Panc1 (cell line): ENCODE measurements around the gene INSL4. TPM values are rescaled to one million over a fixed set of nuclear protein-coding genes. Genes with fewer than 3 reads are reported as not detected.

ENCODE experiments used
- ATAC-seq: fragments of 200-7000 bp; cut with Tn5 transposase; 2 replicates; pipeline ENCODE4 v1.9.1; 2020; ENCODE audit warnings: mild to moderate bottlenecking, moderate library complexity
- BruUV-seq: library from RNA; stranded (reverse); fragments of 400-500 nt; replicated peaks from 2 replicates; lab custom pipeline; 2021; lab: Mats Ljungman, UMichigan
- CTCF ChIA-PET: fragments of 300-600 bp; sonication (Branson Sonifier 250); formaldehyde crosslinking; loops from one replicate; lab custom pipeline; 2022; ENCODE audit warnings: antibody characterized with exemption; lab: Charles Lee
- POLR2A ChIA-PET: fragments of 300-600 bp; sonication (Branson Sonifier 250); formaldehyde crosslinking; loops from one replicate; lab custom pipeline; 2022; ENCODE audit warnings: antibody characterized with exemption; lab: Charles Lee
- DNase-seq: peaks from one replicate; pipeline ENCODE4 v3.0.0-alpha.2; 2010; ENCODE audit warnings: low read depth, low spot score
- H3K27ac ChIP-seq: 2 replicates; pipeline ENCODE4 v1.5.1; 2011; ENCODE audit warnings: mild to moderate bottlenecking, low read length, inconsistent platforms
- H3K27me3 ChIP-seq: fragments of 200-500 bp; sonication (Bioruptor generic); 2 replicates; pipeline ENCODE4 v1.6.0; 2014; ENCODE audit warnings: low read length, inconsistent platforms; ENCODE audit not compliant: control insufficient read depth, insufficient read depth
- H3K36me3 ChIP-seq: fragments of 200-500 bp; sonication (Bioruptor generic); 2 replicates; pipeline ENCODE4 v1.5.1; 2014; ENCODE audit warnings: inconsistent platforms, mild to moderate bottlenecking, low read length, moderate library complexity; ENCODE audit not compliant: control insufficient read depth, insufficient read depth
- H3K4me1 ChIP-seq: 2 replicates; pipeline ENCODE4 v1.5.1; 2011; ENCODE audit warnings: inconsistent platforms, mild to moderate bottlenecking, low read length, moderate library complexity; ENCODE audit not compliant: control insufficient read depth, insufficient read depth
- H3K4me3 ChIP-seq, 2 experiments: 2 replicates each; pipeline ENCODE4 v1.5.1; 2011 to 2012; ENCODE audit warnings: low read depth in 2 of 2, low read length in 2 of 2, mild to moderate bottlenecking in 2 of 2, inconsistent platforms in 1 of 2, moderate library complexity in 1 of 2
- H3K9me3 ChIP-seq: fragments of 200-500 bp; sonication (Bioruptor generic); 2 replicates; pipeline ENCODE4 v1.5.1; 2014; ENCODE audit warnings: low read depth, mild to moderate bottlenecking, inconsistent platforms, low read length, moderate library complexity; ENCODE audit not compliant: control insufficient read depth, insufficient read depth
- POLR2AphosphoS5 ChIP-seq: IDR thresholded peaks from 2 replicates; pipeline ENCODE4 v1.6.1; 2012; ENCODE audit warnings: mild to moderate bottlenecking, low read depth, low read length, moderate library complexity
- SIN3A ChIP-seq: IDR thresholded peaks from 2 replicates; pipeline ENCODE4 v1.6.1; 2012; ENCODE audit warnings: low read depth, mild to moderate bottlenecking, low read length, moderate library complexity, borderline replicate concordance; ENCODE audit not compliant: insufficient read depth
- TCF7L2 ChIP-seq: IDR thresholded peaks from 2 replicates; pipeline ENCODE4 v1.6.1; 2011; ENCODE audit warnings: mild to moderate bottlenecking, low read depth, low read length, inconsistent platforms
- in situ Hi-C: cut with HindIII; loops from 2 replicates; pipeline ENCODE4 v1.10.0; 2016; ENCODE audit warnings: low sequenced_read_pairs, low pct_unique_long_range_greater_than_20kb
- intact Hi-C: fragments of 100-400 bp; cut with micrococcal nuclease; formaldehyde crosslinking; loops from one replicate; pipeline ENCODE4 v1.10.0; 2022; ENCODE audit not compliant: unreplicated experiment
- total RNA-seq: library from RNA; stranded (reverse); gene quantifications from one replicate; pipeline ENCODE4 v1.2.1, GENCODE V29; 2021; ENCODE audit not compliant: unreplicated experiment
- TF ChIP-seq, protein P1 (sequence below): fragments of 450-650 bp; IDR thresholded peaks from 2 replicates; pipeline ENCODE4 v1.5.1; 2017; ENCODE audit warnings: mild to moderate bottlenecking
- TF ChIP-seq, protein P2 (sequence below), 2 experiments: IDR thresholded peaks; 2 replicates each; pipeline ENCODE4 v1.6.1; 2011 to 2012; ENCODE audit warnings: low read depth in 2 of 2, control low read depth in 1 of 2, low read length in 1 of 2, mild to moderate bottlenecking in 1 of 2, moderate library complexity in 1 of 2; ENCODE audit not compliant: insufficient read depth in 1 of 2

Gene INSL4
- total RNA-seq, 1 experiment from 2014 or later: not detected

DNA sequence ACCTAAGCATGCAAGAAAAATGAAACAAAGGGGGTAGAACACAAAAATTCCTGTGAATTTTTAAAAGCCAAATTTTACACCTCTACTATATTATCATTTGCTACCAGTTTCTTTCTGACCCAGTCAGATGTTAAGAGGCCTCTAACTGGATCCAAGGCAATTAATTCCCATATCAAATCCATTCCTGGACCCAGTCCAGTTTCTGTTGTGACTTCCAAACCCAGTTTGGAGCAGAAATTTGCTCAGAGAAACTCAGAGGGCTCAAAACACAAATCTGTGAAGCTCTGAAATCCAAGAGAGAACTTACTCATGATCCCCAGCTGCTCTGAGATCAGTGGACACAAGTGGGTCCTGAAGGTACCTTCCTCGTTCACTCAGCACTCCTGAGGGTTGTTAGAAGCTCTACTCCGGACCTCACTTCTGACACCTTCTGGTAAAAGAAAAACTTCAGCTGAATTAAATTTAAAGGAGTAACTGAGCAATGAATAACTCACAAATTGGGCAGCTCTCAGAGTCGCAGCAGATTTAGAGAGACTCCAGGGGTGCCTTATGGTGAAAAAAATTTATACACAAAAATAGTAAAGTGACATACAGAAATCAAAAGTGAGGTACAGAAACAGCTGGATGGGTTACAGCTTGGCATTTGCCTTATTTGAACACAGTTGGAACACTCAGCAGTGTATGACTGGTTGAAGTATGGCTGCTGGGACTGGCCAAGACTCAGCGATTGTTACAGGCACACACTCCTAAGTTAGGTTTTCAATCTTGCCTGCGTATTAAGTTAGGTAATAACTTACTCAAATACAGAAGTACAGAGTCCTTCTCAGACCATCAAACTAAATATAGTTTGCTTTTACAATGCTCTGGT lies 32.4 kb downstream of the INSL4 start:
- in situ Hi-C loops: no loop called here
- ATAC-seq (no peak), DNase-seq (no peak)
- Histone ChIP-seq H3K27ac (no peak overlapping the region), H3K4me3 (no peak overlapping the region), H3K27me3 (no peaks in the 10 kb centered on the region), H3K4me1 (no peaks in the 10 kb centered on the region), H3K9me3 (no peaks in the 10 kb centered on the region), H3K36me3 (no peaks in the 10 kb centered on the region)
- intact Hi-C loops: no loop called here
- TF ChIP-seq, protein P1, sequence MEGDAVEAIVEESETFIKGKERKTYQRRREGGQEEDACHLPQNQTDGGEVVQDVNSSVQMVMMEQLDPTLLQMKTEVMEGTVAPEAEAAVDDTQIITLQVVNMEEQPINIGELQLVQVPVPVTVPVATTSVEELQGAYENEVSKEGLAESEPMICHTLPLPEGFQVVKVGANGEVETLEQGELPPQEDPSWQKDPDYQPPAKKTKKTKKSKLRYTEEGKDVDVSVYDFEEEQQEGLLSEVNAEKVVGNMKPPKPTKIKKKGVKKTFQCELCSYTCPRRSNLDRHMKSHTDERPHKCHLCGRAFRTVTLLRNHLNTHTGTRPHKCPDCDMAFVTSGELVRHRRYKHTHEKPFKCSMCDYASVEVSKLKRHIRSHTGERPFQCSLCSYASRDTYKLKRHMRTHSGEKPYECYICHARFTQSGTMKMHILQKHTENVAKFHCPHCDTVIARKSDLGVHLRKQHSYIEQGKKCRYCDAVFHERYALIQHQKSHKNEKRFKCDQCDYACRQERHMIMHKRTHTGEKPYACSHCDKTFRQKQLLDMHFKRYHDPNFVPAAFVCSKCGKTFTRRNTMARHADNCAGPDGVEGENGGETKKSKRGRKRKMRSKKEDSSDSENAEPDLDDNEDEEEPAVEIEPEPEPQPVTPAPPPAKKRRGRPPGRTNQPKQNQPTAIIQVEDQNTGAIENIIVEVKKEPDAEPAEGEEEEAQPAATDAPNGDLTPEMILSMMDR: peak; percentile 14; the same call in 1 of the 2 replicates
- no peak for TF ChIP-seq SIN3A
- CTCF ChIA-PET: no interaction called here
- POLR2A ChIA-PET: no interaction called here
- BruUV-seq: no TSS peak

DNA sequence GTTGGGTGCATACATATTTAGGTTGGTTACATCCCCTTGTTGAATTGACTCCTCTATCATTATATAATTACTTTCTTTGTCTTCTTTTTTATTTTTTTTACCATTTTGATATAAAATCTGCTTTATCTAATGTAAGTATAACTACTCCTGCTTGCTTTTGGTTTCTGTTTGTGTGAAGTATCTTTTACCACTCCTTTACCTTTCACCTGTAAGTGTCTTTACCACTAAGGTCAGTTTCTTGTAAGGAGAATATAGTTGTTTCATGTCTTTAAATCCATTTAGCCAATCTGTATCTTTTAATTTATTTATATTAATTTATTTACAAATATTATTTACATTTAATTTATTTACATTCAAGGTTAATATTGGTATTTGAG lies 33.0 kb downstream of the INSL4 start:
- in situ Hi-C loops: no loop called here
- H3K4me1 ChIP-seq: no peaks in the 10 kb centered on the region
- H3K27me3 ChIP-seq: no peaks in the 10 kb centered on the region
- DNase-seq (no peak), ATAC-seq (no peak)
- intact Hi-C loops: no loop called here
- H3K4me3 ChIP-seq: no peak overlapping the region
- POLR2A ChIA-PET: no interaction called here
- H3K36me3 ChIP-seq: no peaks in the 10 kb centered on the region
- CTCF ChIA-PET: no interaction called here
- TF ChIP-seq, protein P1: no peak
- no peak for TF ChIP-seq TCF7L2
- TF ChIP-seq POLR2AphosphoS5: no peak
- TF ChIP-seq, protein P2, sequence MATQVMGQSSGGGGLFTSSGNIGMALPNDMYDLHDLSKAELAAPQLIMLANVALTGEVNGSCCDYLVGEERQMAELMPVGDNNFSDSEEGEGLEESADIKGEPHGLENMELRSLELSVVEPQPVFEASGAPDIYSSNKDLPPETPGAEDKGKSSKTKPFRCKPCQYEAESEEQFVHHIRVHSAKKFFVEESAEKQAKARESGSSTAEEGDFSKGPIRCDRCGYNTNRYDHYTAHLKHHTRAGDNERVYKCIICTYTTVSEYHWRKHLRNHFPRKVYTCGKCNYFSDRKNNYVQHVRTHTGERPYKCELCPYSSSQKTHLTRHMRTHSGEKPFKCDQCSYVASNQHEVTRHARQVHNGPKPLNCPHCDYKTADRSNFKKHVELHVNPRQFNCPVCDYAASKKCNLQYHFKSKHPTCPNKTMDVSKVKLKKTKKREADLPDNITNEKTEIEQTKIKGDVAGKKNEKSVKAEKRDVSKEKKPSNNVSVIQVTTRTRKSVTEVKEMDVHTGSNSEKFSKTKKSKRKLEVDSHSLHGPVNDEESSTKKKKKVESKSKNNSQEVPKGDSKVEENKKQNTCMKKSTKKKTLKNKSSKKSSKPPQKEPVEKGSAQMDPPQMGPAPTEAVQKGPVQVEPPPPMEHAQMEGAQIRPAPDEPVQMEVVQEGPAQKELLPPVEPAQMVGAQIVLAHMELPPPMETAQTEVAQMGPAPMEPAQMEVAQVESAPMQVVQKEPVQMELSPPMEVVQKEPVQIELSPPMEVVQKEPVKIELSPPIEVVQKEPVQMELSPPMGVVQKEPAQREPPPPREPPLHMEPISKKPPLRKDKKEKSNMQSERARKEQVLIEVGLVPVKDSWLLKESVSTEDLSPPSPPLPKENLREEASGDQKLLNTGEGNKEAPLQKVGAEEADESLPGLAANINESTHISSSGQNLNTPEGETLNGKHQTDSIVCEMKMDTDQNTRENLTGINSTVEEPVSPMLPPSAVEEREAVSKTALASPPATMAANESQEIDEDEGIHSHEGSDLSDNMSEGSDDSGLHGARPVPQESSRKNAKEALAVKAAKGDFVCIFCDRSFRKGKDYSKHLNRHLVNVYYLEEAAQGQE (IDR thresholded peaks at IDR 0.05; ENCODE audit: insufficient read depth in 1 of 2, low read depth in 2 of 2, low read length in 1 of 2): no peak
- TF ChIP-seq SIN3A: no peak
- H3K9me3 ChIP-seq: no peaks in the 10 kb centered on the region
- H3K27ac ChIP-seq: no peak overlapping the region
- BruUV-seq: no TSS peak
